ENCODE data around the gene SOCS1. TPM values are rescaled to one million over a fixed set of nuclear protein-coding genes. Genes with fewer than 3 reads are reported as not detected.

Gene SOCS1
- total RNA-seq, 1 donor from 2014 or later = 1.6 TPM

DNA sequence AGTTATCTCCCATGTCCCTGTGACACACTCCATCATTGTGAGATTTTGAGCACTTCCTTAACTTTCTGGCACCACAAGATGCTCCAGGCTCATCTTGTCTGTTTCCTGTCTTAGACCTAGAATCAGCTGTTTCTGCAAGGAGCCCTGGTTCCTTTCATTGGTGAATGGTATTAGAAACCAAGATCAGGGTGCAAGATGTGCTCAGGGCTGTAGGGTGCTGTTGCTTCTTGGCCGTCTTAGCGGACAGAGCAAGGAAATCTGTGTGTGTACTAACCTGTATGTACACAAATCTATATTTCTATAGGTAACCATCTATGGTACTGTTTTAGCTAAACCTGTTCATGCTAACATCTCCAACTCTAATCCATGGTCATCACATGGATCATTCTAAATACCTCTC, 33.2 kb upstream of the SOCS1 start:
- Mint-ChIP-seq H3K27me3 (ENCODE audit: low read depth) (no peaks in the 10 kb centered on the region), H3K4me1 (peaks cover 6% of the 10 kb centered on the region), H3K4me3 (no peak overlapping the region), H3K27ac (ENCODE audit: unreplicated experiment) (no peak overlapping the region), H3K36me3 (ENCODE audit: low read depth) (no peaks in the 10 kb centered on the region), H3K9me3 (no peaks in the 10 kb centered on the region)
- TF ChIP-seq, protein P1, sequence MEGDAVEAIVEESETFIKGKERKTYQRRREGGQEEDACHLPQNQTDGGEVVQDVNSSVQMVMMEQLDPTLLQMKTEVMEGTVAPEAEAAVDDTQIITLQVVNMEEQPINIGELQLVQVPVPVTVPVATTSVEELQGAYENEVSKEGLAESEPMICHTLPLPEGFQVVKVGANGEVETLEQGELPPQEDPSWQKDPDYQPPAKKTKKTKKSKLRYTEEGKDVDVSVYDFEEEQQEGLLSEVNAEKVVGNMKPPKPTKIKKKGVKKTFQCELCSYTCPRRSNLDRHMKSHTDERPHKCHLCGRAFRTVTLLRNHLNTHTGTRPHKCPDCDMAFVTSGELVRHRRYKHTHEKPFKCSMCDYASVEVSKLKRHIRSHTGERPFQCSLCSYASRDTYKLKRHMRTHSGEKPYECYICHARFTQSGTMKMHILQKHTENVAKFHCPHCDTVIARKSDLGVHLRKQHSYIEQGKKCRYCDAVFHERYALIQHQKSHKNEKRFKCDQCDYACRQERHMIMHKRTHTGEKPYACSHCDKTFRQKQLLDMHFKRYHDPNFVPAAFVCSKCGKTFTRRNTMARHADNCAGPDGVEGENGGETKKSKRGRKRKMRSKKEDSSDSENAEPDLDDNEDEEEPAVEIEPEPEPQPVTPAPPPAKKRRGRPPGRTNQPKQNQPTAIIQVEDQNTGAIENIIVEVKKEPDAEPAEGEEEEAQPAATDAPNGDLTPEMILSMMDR (conservative IDR thresholded peaks at IDR 0.05) = no peak
- no peak for DNase-seq (ENCODE audit: low read depth, low spot score)

DNA sequence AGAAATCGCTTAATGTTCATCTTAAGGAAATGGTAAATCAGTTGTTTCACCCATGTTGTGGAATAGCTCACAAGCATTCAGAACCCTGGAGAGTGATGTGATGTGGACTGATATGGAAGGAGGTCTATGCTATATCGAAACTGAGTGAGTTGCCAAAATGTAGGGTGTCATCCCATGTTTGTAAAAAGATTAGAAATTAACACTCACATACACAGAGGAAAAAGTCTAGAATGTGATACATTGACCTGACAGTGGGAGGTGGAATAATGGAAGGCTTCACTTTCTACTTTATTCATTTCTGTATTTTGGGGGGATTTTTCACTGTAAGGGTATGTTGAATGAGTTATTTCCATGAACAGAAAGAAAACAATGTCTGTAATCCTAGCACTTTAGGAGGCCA, 29.8 kb upstream of the SOCS1 start:
- Mint-ChIP-seq H3K27ac (ENCODE audit: unreplicated experiment) (no peak overlapping the region), H3K4me1 (no peaks in the 10 kb centered on the region), H3K9me3 (no peaks in the 10 kb centered on the region), H3K36me3 (ENCODE audit: low read depth) (no peaks in the 10 kb centered on the region), H3K4me3 (no peak overlapping the region), H3K27me3 (ENCODE audit: low read depth) (no peaks in the 10 kb centered on the region)
- TF ChIP-seq, protein P1 (conservative IDR thresholded peaks at IDR 0.05) = no peak
- no peak for DNase-seq (ENCODE audit: low read depth, low spot score)

DNA sequence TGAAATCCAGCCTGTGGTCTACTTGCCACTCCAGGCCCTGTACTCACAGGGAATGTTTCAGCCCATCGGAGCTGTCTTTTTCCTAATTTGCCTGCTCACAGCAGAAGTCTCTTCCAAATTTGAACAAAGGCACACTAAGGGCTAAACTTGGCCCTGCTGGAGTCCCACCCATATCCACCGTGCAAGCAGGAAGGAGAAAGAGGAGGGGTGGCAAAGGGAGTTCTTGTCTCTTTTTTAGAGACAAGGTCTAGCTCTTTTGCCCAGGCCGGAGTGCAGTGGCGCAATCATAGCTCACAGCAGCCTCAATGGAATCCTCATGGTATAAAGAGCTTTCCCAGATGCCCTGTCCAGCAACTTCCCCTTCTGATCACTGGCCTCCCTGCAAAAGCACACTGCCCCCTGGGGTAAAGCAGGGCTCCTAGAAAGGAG, 27.8 kb upstream of the SOCS1 start:
- no peak for DNase-seq (ENCODE audit: low read depth, low spot score)
- H3K36me3 Mint-ChIP-seq (ENCODE audit: low read depth) = no peaks in the 10 kb centered on the region
- no peaks in the 10 kb centered on the region for H3K4me1 Mint-ChIP-seq
- H3K27me3 Mint-ChIP-seq (ENCODE audit: low read depth) = no peaks in the 10 kb centered on the region
- no peak overlapping the region for H3K4me3 Mint-ChIP-seq
- TF ChIP-seq, protein P1 (conservative IDR thresholded peaks at IDR 0.05) = no peak
- H3K27ac Mint-ChIP-seq (ENCODE audit: unreplicated experiment) = no peak overlapping the region
- H3K9me3 Mint-ChIP-seq = no peaks in the 10 kb centered on the region

DNA sequence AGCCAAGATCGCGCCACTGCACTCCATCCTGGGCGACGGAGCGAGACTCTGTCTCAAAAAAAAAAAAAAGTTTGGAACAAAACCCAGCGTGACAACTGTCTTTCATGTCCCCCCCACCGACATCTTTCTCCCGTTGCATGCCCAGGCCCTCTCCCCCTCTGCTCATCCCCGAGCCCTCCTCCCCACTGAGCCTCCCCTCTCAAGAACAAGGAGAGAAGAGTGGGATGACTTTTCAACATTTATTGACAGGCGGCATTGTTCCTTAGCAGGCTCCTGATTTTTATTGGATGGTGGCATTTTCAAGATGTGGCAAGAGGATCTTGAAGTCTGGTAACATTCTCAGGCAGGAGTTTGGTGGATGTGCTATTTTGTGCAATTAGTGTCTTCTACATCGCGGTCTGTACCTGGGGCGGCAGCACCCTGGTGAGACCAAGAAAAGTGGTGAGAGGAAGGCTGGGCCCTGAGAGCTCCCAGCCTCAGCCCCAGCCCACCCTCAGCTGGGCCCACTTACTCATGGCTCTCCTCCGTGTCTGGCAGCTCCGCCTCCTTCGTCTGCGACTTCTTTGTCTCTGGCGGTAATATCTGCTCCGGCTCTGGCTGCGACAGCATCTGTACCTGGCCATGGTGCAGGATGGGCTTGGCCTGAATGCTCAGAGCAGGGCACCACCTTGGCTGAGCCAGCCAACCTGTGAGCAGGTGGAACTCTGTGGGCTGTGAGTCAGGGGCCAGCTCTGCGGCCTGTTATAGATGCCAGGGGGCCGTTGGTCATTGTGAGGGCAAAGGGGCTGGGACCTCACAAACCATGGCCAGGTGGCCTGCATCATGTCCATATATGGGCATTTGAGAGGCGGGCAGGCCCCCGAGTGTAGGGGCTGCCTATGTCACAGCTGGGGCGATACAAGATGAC, 24.9 kb upstream of the SOCS1 start, which contains the start of gene PRM1:
PRM1 (minus strand) TSS at position 715 of the 907 bp plus-strand sequence; CDS start at position 623, 92 bp downstream.
- H3K9me3 Mint-ChIP-seq = no peaks in the 10 kb centered on the region
- TF ChIP-seq, protein P1 (conservative IDR thresholded peaks at IDR 0.05) = no peak
- no peaks in the 10 kb centered on the region for H3K27me3 Mint-ChIP-seq (ENCODE audit: low read depth)
- H3K4me3 Mint-ChIP-seq = no peak within 1 kb of the TSS
- H3K27ac Mint-ChIP-seq (ENCODE audit: unreplicated experiment) = peak within 1 kb of the TSS; percentile 35
- H3K4me1 Mint-ChIP-seq = no peaks in the 10 kb centered on the region
- no peak for DNase-seq (ENCODE audit: low read depth, low spot score)
- no peaks in the 10 kb centered on the region for H3K36me3 Mint-ChIP-seq (ENCODE audit: low read depth)

DNA sequence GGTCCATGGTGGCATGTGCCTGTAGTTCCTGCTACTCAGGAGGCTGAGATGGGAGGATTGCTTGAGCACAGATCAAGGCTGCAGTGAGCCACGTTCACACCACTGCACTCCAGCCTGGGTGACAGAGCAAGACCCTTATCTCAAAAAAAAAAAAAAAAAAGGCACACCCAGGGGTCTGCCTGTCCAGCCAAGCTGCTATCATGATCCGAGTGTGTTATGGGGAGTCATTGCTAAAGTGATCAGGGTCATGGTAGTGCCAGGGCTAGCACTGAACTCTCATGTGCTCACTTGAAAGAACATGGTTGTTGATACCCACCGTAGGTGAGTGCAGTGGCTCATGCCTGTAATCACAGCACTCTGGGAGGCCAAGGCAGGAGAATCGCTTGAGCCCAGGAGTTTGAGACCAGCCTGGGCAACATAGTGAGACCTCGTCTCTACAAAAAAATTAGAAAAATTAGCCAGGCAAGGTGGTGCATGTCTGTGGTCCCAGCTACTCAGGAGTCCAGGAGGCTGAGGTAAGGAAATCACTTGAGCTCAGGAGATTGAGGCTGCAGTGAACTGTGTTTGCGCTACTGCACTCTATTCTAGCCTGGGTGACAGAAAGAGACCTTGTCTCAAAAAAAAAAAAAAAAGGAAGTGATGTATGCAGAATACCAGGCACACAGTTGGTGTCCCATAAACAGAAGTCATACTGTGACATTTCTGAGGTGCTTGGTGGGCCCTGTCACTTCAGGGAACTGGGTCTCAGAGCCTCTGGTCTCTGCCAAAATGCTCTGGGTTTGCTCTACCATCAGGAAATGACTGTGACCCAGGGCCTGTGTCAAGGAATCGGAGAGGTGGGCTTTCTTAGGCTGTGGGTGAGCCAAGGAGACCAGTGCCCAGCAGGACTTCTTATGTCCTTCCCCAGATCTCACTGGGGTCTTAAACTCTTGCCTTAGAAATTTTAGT, 23.0 kb upstream of the SOCS1 start:
- peak overlapping the region; percentile 66 for H3K27ac Mint-ChIP-seq (ENCODE audit: unreplicated experiment)
- no peaks in the 10 kb centered on the region for H3K36me3 Mint-ChIP-seq (ENCODE audit: low read depth)
- no peak overlapping the region for H3K4me3 Mint-ChIP-seq

More for the DNA sequence above, 23.0 kb upstream of the SOCS1 start:
- no peak for DNase-seq (ENCODE audit: low read depth, low spot score)
- H3K4me1 Mint-ChIP-seq = peaks cover 9% of the 10 kb centered on the region
- TF ChIP-seq, protein P1 (conservative IDR thresholded peaks at IDR 0.05) = no peak
- H3K9me3 Mint-ChIP-seq = no peaks in the 10 kb centered on the region
- no peaks in the 10 kb centered on the region for H3K27me3 Mint-ChIP-seq (ENCODE audit: low read depth)
